22Rv1 (cell line): ENCODE results near the gene C1R.

Source experiments
- ZFX ChIP-seq: fragments of 450-650 bp; IDR thresholded peaks from 2 replicates; pipeline ENCODE4 v1.6.1; 2017; ENCODE audit warnings: antibody characterized with exemption, borderline replicate concordance
- TF ChIP-seq, protein P1 (sequence below): fragments of 450-650 bp; IDR thresholded peaks from 2 replicates; pipeline ENCODE4 v1.5.1; 2017; ENCODE audit warnings: mild to moderate bottlenecking

DNA sequence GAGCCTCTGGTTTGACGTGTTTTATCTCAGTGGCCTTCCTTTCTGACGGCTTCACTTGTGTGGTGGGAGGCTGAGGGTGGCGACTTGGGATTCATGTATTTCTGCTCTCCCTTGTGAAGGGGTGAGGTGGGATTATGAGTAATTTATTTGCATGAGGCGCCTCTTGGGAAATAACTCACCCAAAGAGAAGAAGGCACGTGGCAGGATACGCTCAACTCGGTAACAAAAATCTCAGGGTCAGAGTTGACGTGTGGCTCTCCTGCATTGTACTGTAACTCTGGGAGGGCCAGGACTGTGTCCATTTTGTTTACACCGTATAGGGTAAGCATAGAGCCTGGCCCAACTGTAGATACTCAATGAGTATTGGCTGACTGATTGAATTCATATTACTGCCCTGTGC is 46.3 kb downstream of the C1R start:
- TF ChIP-seq, protein P1, sequence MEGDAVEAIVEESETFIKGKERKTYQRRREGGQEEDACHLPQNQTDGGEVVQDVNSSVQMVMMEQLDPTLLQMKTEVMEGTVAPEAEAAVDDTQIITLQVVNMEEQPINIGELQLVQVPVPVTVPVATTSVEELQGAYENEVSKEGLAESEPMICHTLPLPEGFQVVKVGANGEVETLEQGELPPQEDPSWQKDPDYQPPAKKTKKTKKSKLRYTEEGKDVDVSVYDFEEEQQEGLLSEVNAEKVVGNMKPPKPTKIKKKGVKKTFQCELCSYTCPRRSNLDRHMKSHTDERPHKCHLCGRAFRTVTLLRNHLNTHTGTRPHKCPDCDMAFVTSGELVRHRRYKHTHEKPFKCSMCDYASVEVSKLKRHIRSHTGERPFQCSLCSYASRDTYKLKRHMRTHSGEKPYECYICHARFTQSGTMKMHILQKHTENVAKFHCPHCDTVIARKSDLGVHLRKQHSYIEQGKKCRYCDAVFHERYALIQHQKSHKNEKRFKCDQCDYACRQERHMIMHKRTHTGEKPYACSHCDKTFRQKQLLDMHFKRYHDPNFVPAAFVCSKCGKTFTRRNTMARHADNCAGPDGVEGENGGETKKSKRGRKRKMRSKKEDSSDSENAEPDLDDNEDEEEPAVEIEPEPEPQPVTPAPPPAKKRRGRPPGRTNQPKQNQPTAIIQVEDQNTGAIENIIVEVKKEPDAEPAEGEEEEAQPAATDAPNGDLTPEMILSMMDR: no peak
- TF ChIP-seq ZFX: no peak
